ENCODE results near the gene AFF3.
A peak's percentile ranks its signal among the peaks of the same experiment; 100 is the strongest.

Gene AFF3

GRCh38 chr2:100039291-100039980 lies 103.0 kb downstream of the AFF3 start:
- TF ChIP-seq ZBTB7A (IDR thresholded peaks at IDR 0.05; ENCODE audit: low read depth), result no peak
- TF ChIP-seq YY1 (IDR thresholded peaks at IDR 0.05; ENCODE audit: low read depth), result no peak
- TF ChIP-seq NFIC (IDR thresholded peaks at IDR 0.05), result no peak
- no peak for TF ChIP-seq EP300 (IDR thresholded peaks at IDR 0.05; ENCODE audit: borderline replicate concordance)
- TF ChIP-seq, protein P1, sequence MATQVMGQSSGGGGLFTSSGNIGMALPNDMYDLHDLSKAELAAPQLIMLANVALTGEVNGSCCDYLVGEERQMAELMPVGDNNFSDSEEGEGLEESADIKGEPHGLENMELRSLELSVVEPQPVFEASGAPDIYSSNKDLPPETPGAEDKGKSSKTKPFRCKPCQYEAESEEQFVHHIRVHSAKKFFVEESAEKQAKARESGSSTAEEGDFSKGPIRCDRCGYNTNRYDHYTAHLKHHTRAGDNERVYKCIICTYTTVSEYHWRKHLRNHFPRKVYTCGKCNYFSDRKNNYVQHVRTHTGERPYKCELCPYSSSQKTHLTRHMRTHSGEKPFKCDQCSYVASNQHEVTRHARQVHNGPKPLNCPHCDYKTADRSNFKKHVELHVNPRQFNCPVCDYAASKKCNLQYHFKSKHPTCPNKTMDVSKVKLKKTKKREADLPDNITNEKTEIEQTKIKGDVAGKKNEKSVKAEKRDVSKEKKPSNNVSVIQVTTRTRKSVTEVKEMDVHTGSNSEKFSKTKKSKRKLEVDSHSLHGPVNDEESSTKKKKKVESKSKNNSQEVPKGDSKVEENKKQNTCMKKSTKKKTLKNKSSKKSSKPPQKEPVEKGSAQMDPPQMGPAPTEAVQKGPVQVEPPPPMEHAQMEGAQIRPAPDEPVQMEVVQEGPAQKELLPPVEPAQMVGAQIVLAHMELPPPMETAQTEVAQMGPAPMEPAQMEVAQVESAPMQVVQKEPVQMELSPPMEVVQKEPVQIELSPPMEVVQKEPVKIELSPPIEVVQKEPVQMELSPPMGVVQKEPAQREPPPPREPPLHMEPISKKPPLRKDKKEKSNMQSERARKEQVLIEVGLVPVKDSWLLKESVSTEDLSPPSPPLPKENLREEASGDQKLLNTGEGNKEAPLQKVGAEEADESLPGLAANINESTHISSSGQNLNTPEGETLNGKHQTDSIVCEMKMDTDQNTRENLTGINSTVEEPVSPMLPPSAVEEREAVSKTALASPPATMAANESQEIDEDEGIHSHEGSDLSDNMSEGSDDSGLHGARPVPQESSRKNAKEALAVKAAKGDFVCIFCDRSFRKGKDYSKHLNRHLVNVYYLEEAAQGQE (IDR thresholded peaks at IDR 0.05; ENCODE audit: low read depth), result no peak
- TF ChIP-seq CREB1 (IDR thresholded peaks at IDR 0.05; ENCODE audit: low read depth), result no peak
- no peak for TF ChIP-seq TCF12 (IDR thresholded peaks at IDR 0.05; ENCODE audit: low read depth)
- TF ChIP-seq, protein P2, sequence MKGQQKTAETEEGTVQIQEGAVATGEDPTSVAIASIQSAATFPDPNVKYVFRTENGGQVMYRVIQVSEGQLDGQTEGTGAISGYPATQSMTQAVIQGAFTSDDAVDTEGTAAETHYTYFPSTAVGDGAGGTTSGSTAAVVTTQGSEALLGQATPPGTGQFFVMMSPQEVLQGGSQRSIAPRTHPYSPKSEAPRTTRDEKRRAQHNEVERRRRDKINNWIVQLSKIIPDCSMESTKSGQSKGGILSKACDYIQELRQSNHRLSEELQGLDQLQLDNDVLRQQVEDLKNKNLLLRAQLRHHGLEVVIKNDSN (IDR thresholded peaks at IDR 0.05), result no peak
- no peak for TF ChIP-seq TAF1 (IDR thresholded peaks at IDR 0.05; ENCODE audit: low read depth)
- no peak for TF ChIP-seq CEBPB (IDR thresholded peaks at IDR 0.05)
- no peak for TF ChIP-seq FOXM1 (IDR thresholded peaks at IDR 0.05; ENCODE audit: borderline replicate concordance, low read depth)
- no peak for TF ChIP-seq MAX (IDR thresholded peaks at IDR 0.05)

DNA sequence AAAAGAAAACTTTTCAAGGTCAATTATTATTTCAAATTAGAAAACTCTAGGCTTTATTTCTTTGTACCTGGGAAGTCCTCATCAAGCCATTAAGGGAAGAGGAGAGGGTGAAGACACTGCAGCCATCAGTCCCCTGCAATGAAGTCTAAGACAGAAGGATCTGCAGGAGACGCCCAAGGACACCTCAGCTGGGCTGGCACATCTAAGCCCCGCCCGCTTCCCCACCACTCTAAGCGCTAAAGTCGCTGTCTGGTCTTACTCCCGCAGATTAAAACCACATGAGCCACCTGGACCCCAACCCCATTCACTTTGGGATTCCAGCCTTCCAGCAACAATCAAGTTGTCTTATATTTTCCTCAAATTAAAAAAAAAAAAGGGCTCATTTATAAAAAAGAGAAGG lies 104.4 kb downstream of the AFF3 start:
- TF ChIP-seq EP300 (IDR thresholded peaks at IDR 0.05; ENCODE audit: borderline replicate concordance), result no peak
- no peak for TF ChIP-seq YY1 (IDR thresholded peaks at IDR 0.05; ENCODE audit: low read depth)
- no peak for TF ChIP-seq EGR1 (IDR thresholded peaks at IDR 0.05)

DNA sequence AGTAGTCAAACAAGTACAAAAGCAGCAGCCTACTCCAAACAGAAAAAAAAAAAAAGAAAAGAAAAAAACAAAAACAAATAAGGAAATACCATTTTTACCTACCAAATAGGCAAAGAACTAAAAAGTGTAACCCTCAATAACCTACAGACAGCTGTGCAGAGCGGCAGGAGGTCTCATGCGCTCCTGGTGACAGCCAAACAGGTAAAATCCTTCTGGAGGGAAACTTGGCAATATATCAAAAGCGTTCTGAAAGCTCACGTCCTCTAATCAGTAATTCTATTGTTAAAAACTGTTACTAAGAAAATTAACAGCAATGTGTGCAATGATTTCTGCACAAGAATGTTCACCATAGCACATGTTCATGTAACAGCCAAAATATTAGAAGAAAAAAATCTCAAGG lies 105.6 kb downstream of the AFF3 start:
- peak; percentile 63 for TF ChIP-seq NFIC (IDR thresholded peaks at IDR 0.05)
- no peak for TF ChIP-seq TAF1 (IDR thresholded peaks at IDR 0.05; ENCODE audit: low read depth)
- TF ChIP-seq TCF12 (IDR thresholded peaks at IDR 0.05; ENCODE audit: low read depth), result 0 out of 2 replicates have a peak, but pooled peaks have one; percentile 22
- no peak for TF ChIP-seq CEBPB (IDR thresholded peaks at IDR 0.05)
- no peak for TF ChIP-seq ZBTB7A (IDR thresholded peaks at IDR 0.05; ENCODE audit: low read depth)
- 0 out of 2 replicates have a peak, but pooled peaks have one; percentile 15 for TF ChIP-seq MAX (IDR thresholded peaks at IDR 0.05)
- TF ChIP-seq, protein P1 (IDR thresholded peaks at IDR 0.05; ENCODE audit: low read depth), result no peak
- TF ChIP-seq, protein P2 (IDR thresholded peaks at IDR 0.05), result no peak
- TF ChIP-seq YY1 (IDR thresholded peaks at IDR 0.05; ENCODE audit: low read depth), result no peak
- TF ChIP-seq EP300 (IDR thresholded peaks at IDR 0.05; ENCODE audit: borderline replicate concordance), result no peak

- TF ChIP-seq CREB1 (IDR thresholded peaks at IDR 0.05; ENCODE audit: low read depth) (no peak), EGR1 (IDR thresholded peaks at IDR 0.05) (no peak)
Measured at GRCh38 chr2:100036026-100036425, 106.4 kb downstream of the AFF3 start.

- TF ChIP-seq TEAD4 (IDR thresholded peaks at IDR 0.05) (no peak), CEBPB (IDR thresholded peaks at IDR 0.05) (no peak), ZBTB7A (IDR thresholded peaks at IDR 0.05; ENCODE audit: low read depth) (no peak), EGR1 (IDR thresholded peaks at IDR 0.05) (no peak), EP300 (IDR thresholded peaks at IDR 0.05; ENCODE audit: borderline replicate concordance) (no peak), CREB1 (IDR thresholded peaks at IDR 0.05; ENCODE audit: low read depth) (no peak), NFIC (IDR thresholded peaks at IDR 0.05) (no peak), MAX (IDR thresholded peaks at IDR 0.05) (no peak), RAD21 (IDR thresholded peaks at IDR 0.05; ENCODE audit: low read depth) (no peak), YY1 (IDR thresholded peaks at IDR 0.05; ENCODE audit: low read depth) (no peak)
- TF ChIP-seq, protein P1 (IDR thresholded peaks at IDR 0.05; ENCODE audit: low read depth), result no peak
Measured at GRCh38 chr2:100034431-100034830, 108.0 kb downstream of the AFF3 start.

Measured in Ishikawa (cell line).